Mesendoderm (in vitro differentiated cells): ENCODE results near the gene ARL6IP4.

Source experiments
- DNase-seq: peaks from one replicate; pipeline ENCODE4 v3.0.0; 2013
- H2AK5ac ChIP-seq: 2 replicates; pipeline ENCODE4 v1.6.1; 2013; ENCODE audit warnings: low read length, inconsistent platforms
- H2BK120ac ChIP-seq: 2 replicates; pipeline ENCODE4 v1.6.1; 2013; ENCODE audit warnings: low read depth, mild to moderate bottlenecking, low read length, moderate library complexity, mixed read lengths
- H2BK15ac ChIP-seq: replicated peaks from 2 replicates; pipeline ENCODE4 v1.6.1; 2013; ENCODE audit warnings: low read depth, mild to moderate bottlenecking, moderate library complexity
- H2BK5ac ChIP-seq: 2 replicates; pipeline ENCODE4 v1.6.1; 2013; ENCODE audit warnings: low read length, inconsistent platforms
- H3K18ac ChIP-seq: 2 replicates; pipeline ENCODE4 v1.6.1; 2013; ENCODE audit warnings: mild to moderate bottlenecking, low read length, mixed read lengths
- H3K23ac ChIP-seq: one replicate; pipeline ENCODE4 v1.6.1; 2013; ENCODE audit warnings: low read length
- H3K27ac ChIP-seq: 2 replicates; pipeline ENCODE4 v1.5.1; 2013; ENCODE audit warnings: low read depth, mild to moderate bottlenecking, inconsistent platforms, low read length, moderate library complexity
- H3K27me3 ChIP-seq: 2 replicates; pipeline ENCODE4 v1.6.1; 2013; ENCODE audit warnings: low read length, control low read depth, mild to moderate bottlenecking, inconsistent platforms; ENCODE audit not compliant: insufficient read depth, poor library complexity
- H3K36me3 ChIP-seq: 2 replicates; pipeline ENCODE4 v1.6.1; 2013; ENCODE audit warnings: low read length, inconsistent platforms; ENCODE audit not compliant: control insufficient read depth, insufficient read depth
- H3K4ac ChIP-seq: one replicate; pipeline ENCODE4 v1.6.1; 2013; ENCODE audit warnings: low read depth, mild to moderate bottlenecking, low read length, moderate library complexity
- H3K4me1 ChIP-seq: 2 replicates; pipeline ENCODE4 v1.6.1; 2013; ENCODE audit warnings: low read depth, low read length, inconsistent platforms; ENCODE audit not compliant: control insufficient read depth
- H3K4me2 ChIP-seq: 2 replicates; pipeline ENCODE4 v1.6.1; 2013; ENCODE audit warnings: low read length
- H3K4me3 ChIP-seq: 2 replicates; pipeline ENCODE4 v1.5.1; 2013; ENCODE audit warnings: mild to moderate bottlenecking, low read length
- H3K56ac ChIP-seq: one replicate; pipeline ENCODE4 v1.6.1; 2013; ENCODE audit warnings: low read length
- H3K79me1 ChIP-seq: 2 replicates; pipeline ENCODE4 v1.6.1; 2013; ENCODE audit warnings: low read length, inconsistent platforms
- H3K79me2 ChIP-seq: 2 replicates; pipeline ENCODE4 v1.6.1; 2013; ENCODE audit warnings: mild to moderate bottlenecking, low read length; ENCODE audit not compliant: control insufficient read depth, insufficient read depth
- H3K9ac ChIP-seq: 2 replicates; pipeline ENCODE4 v1.6.1; 2013; ENCODE audit warnings: low read length, inconsistent platforms
- H4K5ac ChIP-seq: one replicate; pipeline ENCODE4 v1.6.1; 2013; ENCODE audit warnings: low read length
- H4K8ac ChIP-seq: one replicate; pipeline ENCODE4 v1.6.1; 2013; ENCODE audit warnings: low read depth, mild to moderate bottlenecking, control low read depth, low read length, moderate library complexity
- whole genome bisulfite sequencing: extraction: QIAGEN DNeasy Blood & Tissue Kit; methylation state at CpG from one replicate; pipeline ENCODE4 v1.1.7; 2013; ENCODE audit warnings: low lambda C conversion rate, missing lambda C conversion rate; ENCODE audit not compliant: insufficient coverage; ENCODE audit errors: extremely low coverage; 5-methylcytosine and 5-hydroxymethylcytosine counted together

ARL6IP4 gene

GRCh38 chr12:122981587-122982476, 1.4 kb downstream of the ARL6IP4 start:
- peak overlapping the region; percentile 98 for H3K56ac ChIP-seq
- H4K5ac ChIP-seq = no peak overlapping the region
- H2BK120ac ChIP-seq = no peak overlapping the region
- WGBS = no CpG with 5 or more reads among the region's 25 CpGs
- H2AK5ac ChIP-seq = no peak overlapping the region
- H3K4me3 ChIP-seq = peak overlapping the region; percentile 88
- peak overlapping the region; percentile 91 for H3K4me2 ChIP-seq
- peaks cover 6% of the 10 kb centered on the region for H3K4me1 ChIP-seq
- H3K4ac ChIP-seq = no peak overlapping the region
- H2BK15ac ChIP-seq = no peak overlapping the region
- H3K27me3 ChIP-seq = no peaks in the 10 kb centered on the region
- H2BK5ac ChIP-seq = no peak overlapping the region
- DNase-seq = no peak
- peaks cover 18% of the 10 kb centered on the region for H3K79me1 ChIP-seq
- peaks cover 10% of the 10 kb centered on the region for H3K79me2 ChIP-seq
- no peak overlapping the region for H3K27ac ChIP-seq
- no peak overlapping the region for H3K18ac ChIP-seq
- peak overlapping the region; percentile 90 for H3K23ac ChIP-seq
- H3K9ac ChIP-seq = peak overlapping the region; percentile 97
- peaks cover 1% of the 10 kb centered on the region for H3K36me3 ChIP-seq
- no peak overlapping the region for H4K8ac ChIP-seq

DNA sequence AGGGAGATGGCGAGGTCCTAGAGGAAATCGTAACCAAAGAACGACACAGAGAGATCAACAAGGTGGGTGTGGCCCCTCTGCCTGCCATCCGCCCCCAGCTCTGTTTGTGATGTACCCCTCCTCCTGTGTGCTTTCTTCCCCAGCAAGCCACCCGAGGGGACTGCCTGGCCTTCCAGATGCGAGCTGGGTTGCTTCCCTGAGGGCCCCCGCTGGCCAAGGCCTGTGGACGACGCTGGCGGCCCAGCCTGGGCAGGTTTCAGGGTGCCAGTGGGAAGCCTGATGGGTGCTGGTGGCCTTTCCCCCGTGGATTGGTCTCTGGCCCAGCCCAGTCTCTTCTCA, 2.0 kb downstream of the ARL6IP4 start:
- no peaks in the 10 kb centered on the region for H3K36me3 ChIP-seq
- no peak overlapping the region for H2BK5ac ChIP-seq
- no peak for DNase-seq
- no peak overlapping the region for H3K18ac ChIP-seq
- H2AK5ac ChIP-seq = no peak overlapping the region
- H3K79me2 ChIP-seq = peaks cover 10% of the 10 kb centered on the region
- no peak overlapping the region for H3K23ac ChIP-seq
- no peaks in the 10 kb centered on the region for H3K27me3 ChIP-seq
- peaks cover 6% of the 10 kb centered on the region for H3K4me1 ChIP-seq
- no peak overlapping the region for H2BK15ac ChIP-seq
- no peak overlapping the region for H3K4me3 ChIP-seq
- H3K56ac ChIP-seq = peak overlapping the region; percentile 51
- no peak overlapping the region for H2BK120ac ChIP-seq
- no peak overlapping the region for H3K4ac ChIP-seq
- H4K5ac ChIP-seq = no peak overlapping the region
- H3K79me1 ChIP-seq = peaks cover 16% of the 10 kb centered on the region
- peak overlapping the region; percentile 97 for H3K9ac ChIP-seq
- no CpG with 5 or more reads among the region's 11 CpGs for WGBS
- H3K27ac ChIP-seq = no peak overlapping the region
- H4K8ac ChIP-seq = no peak overlapping the region
- no peak overlapping the region for H3K4me2 ChIP-seq

- no peak for DNase-seq
- no peak overlapping the region for H2BK5ac ChIP-seq
These were observed 2.7 kb downstream of the ARL6IP4 start for GRCh38 chr12:122982963-122983788.

DNA sequence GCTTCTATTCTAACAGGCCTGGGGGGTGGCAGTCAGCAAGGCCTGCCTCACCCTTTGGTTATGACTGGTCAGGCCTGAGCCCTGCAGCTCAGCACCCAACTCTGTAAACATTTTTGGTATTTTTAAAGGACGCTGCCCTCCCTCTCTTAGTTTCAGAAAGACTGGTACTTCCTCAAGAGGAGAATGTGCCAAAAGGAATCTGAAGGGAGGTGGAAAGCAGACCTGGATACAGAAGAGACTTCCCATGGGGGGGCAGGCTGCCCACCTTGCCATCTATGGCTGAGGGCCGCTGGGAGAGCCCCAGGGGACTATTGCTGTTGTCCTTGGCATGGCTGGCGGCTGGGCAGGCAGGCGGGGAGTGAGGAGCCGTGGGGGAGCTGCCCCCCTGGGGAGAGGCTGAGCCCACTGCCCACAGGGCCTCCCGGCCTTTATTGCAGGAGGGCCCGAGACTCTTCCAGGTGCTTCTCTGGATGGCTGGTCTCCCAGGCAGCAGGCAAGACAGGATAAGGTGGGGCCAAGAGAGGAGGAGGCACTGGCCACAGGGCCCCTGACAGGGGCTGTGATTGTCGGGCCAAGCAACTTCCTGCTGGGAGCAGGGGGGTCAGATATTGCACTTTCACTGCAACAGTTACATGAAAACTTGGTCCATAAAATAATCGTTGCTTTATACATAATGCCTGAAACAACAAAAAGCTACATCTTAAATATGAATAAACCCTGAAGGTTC, 3.5 kb downstream of the ARL6IP4 start:
- Histone ChIP-seq H2BK120ac (no peak overlapping the region), H3K23ac (no peak overlapping the region), H3K27me3 (no peaks in the 10 kb centered on the region), H3K36me3 (no peaks in the 10 kb centered on the region), H3K18ac (no peak overlapping the region), H3K27ac (no peak overlapping the region), H3K56ac (no peak overlapping the region), H2AK5ac (no peak overlapping the region), H3K79me2 (peaks cover 10% of the 10 kb centered on the region), H3K9ac (no peak overlapping the region), H3K4me1 (peaks cover 6% of the 10 kb centered on the region), H3K79me1 (peaks cover 16% of the 10 kb centered on the region), H3K4me2 (no peak overlapping the region), H3K4me3 (no peak overlapping the region), H3K4ac (no peak overlapping the region), H4K8ac (no peak overlapping the region), H2BK15ac (no peak overlapping the region), H2BK5ac (no peak overlapping the region), H4K5ac (no peak overlapping the region)
- WGBS = no CpG with 5 or more reads among the region's 9 CpGs
- no peak for DNase-seq

More at GRCh38 chr12:122982963-122983788, 2.7 kb downstream of the ARL6IP4 start:
- H3K27ac ChIP-seq = no peak overlapping the region
- H3K4ac ChIP-seq = no peak overlapping the region
- H3K36me3 ChIP-seq = no peaks in the 10 kb centered on the region
- peaks cover 10% of the 10 kb centered on the region for H3K79me2 ChIP-seq
- H3K79me1 ChIP-seq = peaks cover 16% of the 10 kb centered on the region
- H3K27me3 ChIP-seq = no peaks in the 10 kb centered on the region
- H3K4me2 ChIP-seq = no peak overlapping the region
- H4K5ac ChIP-seq = no peak overlapping the region
- no peak overlapping the region for H4K8ac ChIP-seq
- no peak overlapping the region for H3K23ac ChIP-seq
- WGBS = no CpG with 5 or more reads among the region's 21 CpGs
- peaks cover 6% of the 10 kb centered on the region for H3K4me1 ChIP-seq
- no peak overlapping the region for H2BK120ac ChIP-seq
- no peak overlapping the region for H3K18ac ChIP-seq
- no peak overlapping the region for H2AK5ac ChIP-seq
- no peak overlapping the region for H3K9ac ChIP-seq
- H2BK15ac ChIP-seq = no peak overlapping the region
- H3K56ac ChIP-seq = no peak overlapping the region
- no peak overlapping the region for H3K4me3 ChIP-seq

DNA sequence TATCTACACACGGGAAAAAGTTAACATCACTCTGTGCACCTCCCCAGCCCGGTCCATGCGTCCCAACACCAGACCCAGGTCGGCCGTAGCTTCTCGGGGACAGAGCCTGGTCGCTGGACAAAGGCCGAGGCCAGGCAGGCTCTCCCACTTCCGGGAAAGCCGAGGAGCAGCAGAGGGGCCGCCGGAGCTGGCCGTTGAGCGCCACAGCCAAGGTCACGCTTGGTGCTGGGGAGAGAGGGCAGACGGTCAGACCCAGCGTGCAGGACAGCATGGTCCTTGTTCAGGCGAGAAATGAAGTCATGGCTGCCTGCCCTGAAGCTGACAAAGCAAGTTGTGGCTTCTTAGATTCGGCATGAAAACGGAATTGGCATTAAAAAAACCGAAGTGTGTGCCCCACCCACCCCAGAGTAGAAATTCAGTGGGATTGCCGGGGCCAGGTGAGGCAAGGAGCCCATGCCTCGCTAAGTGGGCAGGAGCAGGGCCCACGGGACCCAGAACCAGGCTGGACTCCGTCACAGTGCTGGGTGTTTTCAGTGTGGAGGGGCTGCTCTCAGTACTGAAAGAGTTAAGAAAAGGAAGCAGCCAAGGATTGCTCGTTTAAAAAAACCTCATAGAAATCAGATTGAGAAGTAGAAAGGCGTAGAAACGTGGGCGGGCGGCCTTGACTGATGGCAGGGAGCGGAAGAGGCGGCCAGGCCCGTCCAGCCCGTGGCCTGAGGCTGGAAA, 4.3 kb downstream of the ARL6IP4 start:
- Histone ChIP-seq H3K4ac (no peak overlapping the region), H3K36me3 (no peaks in the 10 kb centered on the region), H3K79me1 (peaks cover 16% of the 10 kb centered on the region), H3K56ac (no peak overlapping the region), H2AK5ac (no peak overlapping the region), H4K5ac (no peak overlapping the region), H3K27ac (no peak overlapping the region), H3K27me3 (no peaks in the 10 kb centered on the region), H3K9ac (no peak overlapping the region), H4K8ac (no peak overlapping the region), H3K4me3 (no peak overlapping the region), H3K18ac (no peak overlapping the region), H3K4me2 (no peak overlapping the region), H3K4me1 (peaks cover 4% of the 10 kb centered on the region), H3K23ac (no peak overlapping the region), H2BK5ac (no peak overlapping the region), H2BK120ac (no peak overlapping the region), H2BK15ac (no peak overlapping the region), H3K79me2 (peaks cover 10% of the 10 kb centered on the region)
- DNase-seq = no peak
- WGBS = no CpG with 5 or more reads among the region's 34 CpGs
